HEK293 (cell line): ENCODE data around the gene CLCNKA.

Experiments used
- EGR2 ChIP-seq: fragments of 450-650 bp; formaldehyde crosslinking; IDR thresholded peaks from 2 replicates; pipeline ENCODE4 v1.5.1; 2016; ENCODE audit warnings: low read depth, missing biosample characterization, missing genetic modification characterization
- GLIS1 ChIP-seq: fragments of 450-650 bp; formaldehyde crosslinking; IDR thresholded peaks from 2 replicates; pipeline ENCODE4 v1.5.1; 2016; ENCODE audit warnings: missing biosample characterization, missing genetic modification characterization
- HOXD13 ChIP-seq: sonication (generic); formaldehyde crosslinking; IDR thresholded peaks from 2 replicates; pipeline ENCODE4 v1.8.0; 2022; ENCODE audit warnings: missing genetic modification reagents, borderline replicate concordance
- KLF1 ChIP-seq: fragments of 450-650 bp; formaldehyde crosslinking; IDR thresholded peaks from 2 replicates; pipeline ENCODE4 v1.5.1; 2016; ENCODE audit warnings: missing biosample characterization, missing genetic modification characterization
- OVOL3 ChIP-seq: fragments of 450-650 bp; formaldehyde crosslinking; IDR thresholded peaks from 2 replicates; pipeline ENCODE4 v1.5.1; 2016; ENCODE audit warnings: missing biosample characterization, missing genetic modification characterization
- SCRT2 ChIP-seq: fragments of 450-650 bp; formaldehyde crosslinking; IDR thresholded peaks from 2 replicates; pipeline ENCODE4 v1.5.1; 2016; ENCODE audit warnings: missing biosample characterization, missing genetic modification characterization
- SP3 ChIP-seq: fragments of 450-650 bp; formaldehyde crosslinking; IDR thresholded peaks from 2 replicates; pipeline ENCODE4 v1.5.1; 2016; ENCODE audit warnings: missing biosample characterization, missing genetic modification characterization
- ZBTB20 ChIP-seq: fragments of 450-650 bp; formaldehyde crosslinking; IDR thresholded peaks from 2 replicates; pipeline ENCODE4 v1.5.1; 2016; ENCODE audit warnings: missing biosample characterization, missing genetic modification characterization
- ZBTB21 ChIP-seq: fragments of 450-650 bp; formaldehyde crosslinking; IDR thresholded peaks from 2 replicates; pipeline ENCODE4 v1.5.1; 2017; ENCODE audit warnings: missing biosample characterization, missing genetic modification characterization
- ZBTB48 ChIP-seq: fragments of 450-650 bp; formaldehyde crosslinking; IDR thresholded peaks from 2 replicates; pipeline ENCODE4 v1.5.1; 2016; ENCODE audit warnings: missing biosample characterization, missing genetic modification characterization
- ZBTB8A ChIP-seq: fragments of 450-650 bp; formaldehyde crosslinking; IDR thresholded peaks from 2 replicates; pipeline ENCODE4 v1.5.1; 2016; ENCODE audit warnings: missing biosample characterization, missing genetic modification characterization
- ZFP69B ChIP-seq: fragments of 450-650 bp; formaldehyde crosslinking; IDR thresholded peaks from 2 replicates; pipeline ENCODE4 v1.5.1; 2016; ENCODE audit warnings: missing biosample characterization, missing genetic modification characterization
- ZNF157 ChIP-seq: fragments of 450-650 bp; formaldehyde crosslinking; IDR thresholded peaks from 2 replicates; pipeline ENCODE4 v1.5.1; 2016; ENCODE audit warnings: missing biosample characterization, missing genetic modification characterization
- ZNF202 ChIP-seq: fragments of 450-650 bp; formaldehyde crosslinking; IDR thresholded peaks from 2 replicates; pipeline ENCODE4 v1.5.1; 2016; ENCODE audit warnings: missing biosample characterization, missing genetic modification characterization, borderline replicate concordance
- ZNF211 ChIP-seq: fragments of 450-650 bp; formaldehyde crosslinking; IDR thresholded peaks from 2 replicates; pipeline ENCODE4 v1.5.1; 2016; ENCODE audit warnings: low read depth, missing biosample characterization, missing genetic modification characterization
- ZNF23 ChIP-seq: fragments of 450-650 bp; formaldehyde crosslinking; IDR thresholded peaks from 2 replicates; pipeline ENCODE4 v1.5.1; 2016; ENCODE audit warnings: missing biosample characterization, missing genetic modification characterization, borderline replicate concordance
- ZNF354C ChIP-seq: fragments of 450-650 bp; formaldehyde crosslinking; IDR thresholded peaks from 2 replicates; pipeline ENCODE4 v1.5.1; 2016; ENCODE audit warnings: missing biosample characterization, missing genetic modification characterization, low read depth, borderline replicate concordance
- ZNF366 ChIP-seq: fragments of 450-650 bp; formaldehyde crosslinking; conservative IDR thresholded peaks from 2 replicates; pipeline ENCODE4 v1.5.1; 2016; ENCODE audit warnings: missing biosample characterization, missing genetic modification characterization
- ZNF391 ChIP-seq: fragments of 450-650 bp; formaldehyde crosslinking; IDR thresholded peaks from 2 replicates; pipeline ENCODE4 v1.5.1; 2016; ENCODE audit warnings: low read depth, missing biosample characterization, missing genetic modification characterization, borderline replicate concordance
- ZNF426 ChIP-seq: fragments of 450-650 bp; formaldehyde crosslinking; IDR thresholded peaks from 2 replicates; pipeline ENCODE4 v1.5.1; 2017; ENCODE audit warnings: missing biosample characterization, missing genetic modification characterization, mild to moderate bottlenecking, inconsistent platforms, moderate library complexity
- ZNF514 ChIP-seq: fragments of 450-650 bp; formaldehyde crosslinking; IDR thresholded peaks from 2 replicates; pipeline ENCODE4 v1.5.1; 2016; ENCODE audit warnings: missing biosample characterization, missing genetic modification characterization
- ZNF530 ChIP-seq: fragments of 450-650 bp; formaldehyde crosslinking; IDR thresholded peaks from 2 replicates; pipeline ENCODE4 v1.5.1; 2016; ENCODE audit warnings: low read depth, missing biosample characterization, missing genetic modification characterization
- ZNF544 ChIP-seq: fragments of 450-650 bp; formaldehyde crosslinking; IDR thresholded peaks from 2 replicates; pipeline ENCODE4 v1.5.0; 2017; ENCODE audit warnings: missing biosample characterization, missing genetic modification characterization
- ZNF555 ChIP-seq: fragments of 450-650 bp; formaldehyde crosslinking; conservative IDR thresholded peaks from 2 replicates; pipeline ENCODE4 v1.5.1; 2017; ENCODE audit warnings: missing biosample characterization, mild to moderate bottlenecking, missing genetic modification characterization, inconsistent platforms
- ZNF571 ChIP-seq: fragments of 450-650 bp; formaldehyde crosslinking; IDR thresholded peaks from 2 replicates; pipeline ENCODE4 v1.5.0; 2017; ENCODE audit warnings: missing biosample characterization, missing genetic modification characterization
- ZNF776 ChIP-seq: fragments of 450-650 bp; formaldehyde crosslinking; IDR thresholded peaks from 2 replicates; pipeline ENCODE4 v1.5.0; 2017; ENCODE audit warnings: missing biosample characterization, missing genetic modification characterization, borderline replicate concordance
- ZNF792 ChIP-seq: fragments of 450-650 bp; formaldehyde crosslinking; IDR thresholded peaks from 2 replicates; pipeline ENCODE4 v1.5.1; 2016; ENCODE audit warnings: missing biosample characterization, missing genetic modification characterization
- ZNF837 ChIP-seq: fragments of 450-650 bp; formaldehyde crosslinking; IDR thresholded peaks from 2 replicates; pipeline ENCODE4 v1.5.1; 2016; ENCODE audit warnings: missing biosample characterization, missing genetic modification characterization
- ZSCAN16 ChIP-seq: fragments of 450-650 bp; formaldehyde crosslinking; IDR thresholded peaks from 2 replicates; pipeline ENCODE4 v1.5.1; 2016; ENCODE audit warnings: missing biosample characterization, missing genetic modification characterization
- TF ChIP-seq, protein P1 (sequence below): fragments of 450-650 bp; formaldehyde crosslinking; IDR thresholded peaks from 2 replicates; pipeline ENCODE4 v1.5.1; 2016; ENCODE audit warnings: missing biosample characterization, missing genetic modification characterization
- TF ChIP-seq, protein P2 (sequence below): fragments of 450-650 bp; formaldehyde crosslinking; IDR thresholded peaks from 2 replicates; pipeline ENCODE4 v1.5.1; 2016; ENCODE audit warnings: missing biosample characterization, missing genetic modification characterization
- TF ChIP-seq, protein P3 (sequence below): fragments of 450-650 bp; IDR thresholded peaks from 2 replicates; pipeline ENCODE4 v1.5.1; 2018; ENCODE audit warnings: missing biosample characterization, mild to moderate bottlenecking, missing genetic modification characterization

Gene CLCNKA

DNA sequence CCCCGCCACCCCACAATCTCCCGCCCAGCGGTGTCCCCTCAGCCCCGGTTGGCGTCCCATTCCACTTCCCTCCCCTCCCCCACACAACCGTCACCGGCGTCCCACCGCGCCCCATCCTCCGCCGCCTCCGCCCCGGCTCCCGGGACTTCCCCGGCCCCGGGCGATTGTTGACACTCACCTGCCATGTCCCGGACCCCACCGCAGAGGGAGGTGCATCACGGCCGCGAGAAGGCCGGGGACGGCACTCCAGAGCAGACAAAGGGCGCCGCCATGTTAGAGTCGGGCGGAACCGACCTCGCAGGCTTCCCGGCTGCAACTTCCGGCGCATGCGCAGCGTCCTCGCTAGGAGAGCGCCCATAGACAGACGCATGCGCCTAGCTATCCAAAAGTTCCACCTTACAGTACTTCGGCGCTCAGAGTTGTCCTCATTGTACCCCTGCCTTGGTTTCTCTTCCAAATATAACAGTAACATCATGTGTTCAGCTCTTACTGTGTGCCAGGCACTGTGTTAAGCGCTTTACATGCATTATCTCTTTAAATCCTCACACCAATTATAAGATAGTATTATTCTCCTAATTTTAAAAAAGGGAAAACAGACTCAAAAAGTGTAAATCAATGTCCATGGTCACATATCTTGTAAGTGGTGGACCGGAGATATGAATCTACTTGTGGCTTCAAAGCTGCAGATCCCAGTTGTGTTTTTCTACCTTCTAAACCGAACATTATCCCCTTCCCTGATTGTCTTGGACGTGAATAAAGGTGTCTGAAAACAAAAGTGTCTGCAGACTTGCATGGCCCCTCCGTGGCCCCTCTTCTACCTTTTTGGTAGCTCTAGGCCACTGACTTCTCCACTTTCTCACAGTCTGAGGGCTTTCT is 45.8 kb upstream of the CLCNKA start, which contains the start of gene ZBTB17 (continued):
- TF ChIP-seq ZNF157 (tag by site-specific recombination): no peak
- no peak for TF ChIP-seq SCRT2 (tag by site-specific recombination)
- TF ChIP-seq, protein P1, sequence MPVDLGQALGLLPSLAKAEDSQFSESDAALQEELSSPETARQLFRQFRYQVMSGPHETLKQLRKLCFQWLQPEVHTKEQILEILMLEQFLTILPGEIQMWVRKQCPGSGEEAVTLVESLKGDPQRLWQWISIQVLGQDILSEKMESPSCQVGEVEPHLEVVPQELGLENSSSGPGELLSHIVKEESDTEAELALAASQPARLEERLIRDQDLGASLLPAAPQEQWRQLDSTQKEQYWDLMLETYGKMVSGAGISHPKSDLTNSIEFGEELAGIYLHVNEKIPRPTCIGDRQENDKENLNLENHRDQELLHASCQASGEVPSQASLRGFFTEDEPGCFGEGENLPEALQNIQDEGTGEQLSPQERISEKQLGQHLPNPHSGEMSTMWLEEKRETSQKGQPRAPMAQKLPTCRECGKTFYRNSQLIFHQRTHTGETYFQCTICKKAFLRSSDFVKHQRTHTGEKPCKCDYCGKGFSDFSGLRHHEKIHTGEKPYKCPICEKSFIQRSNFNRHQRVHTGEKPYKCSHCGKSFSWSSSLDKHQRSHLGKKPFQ (tag by site-specific recombination): no peak
- TF ChIP-seq ZNF776: no peak
- no peak for TF ChIP-seq ZNF202 (tag by site-specific recombination)
- TF ChIP-seq KLF1 (tag by site-specific recombination): 0 out of 2 replicates have a peak, but pooled peaks have one; percentile 56
- TF ChIP-seq ZNF211 (tag by site-specific recombination): no peak
- peak; percentile 81; the same call in 1 of the 2 replicates for TF ChIP-seq ZNF391
- TF ChIP-seq, protein P2, sequence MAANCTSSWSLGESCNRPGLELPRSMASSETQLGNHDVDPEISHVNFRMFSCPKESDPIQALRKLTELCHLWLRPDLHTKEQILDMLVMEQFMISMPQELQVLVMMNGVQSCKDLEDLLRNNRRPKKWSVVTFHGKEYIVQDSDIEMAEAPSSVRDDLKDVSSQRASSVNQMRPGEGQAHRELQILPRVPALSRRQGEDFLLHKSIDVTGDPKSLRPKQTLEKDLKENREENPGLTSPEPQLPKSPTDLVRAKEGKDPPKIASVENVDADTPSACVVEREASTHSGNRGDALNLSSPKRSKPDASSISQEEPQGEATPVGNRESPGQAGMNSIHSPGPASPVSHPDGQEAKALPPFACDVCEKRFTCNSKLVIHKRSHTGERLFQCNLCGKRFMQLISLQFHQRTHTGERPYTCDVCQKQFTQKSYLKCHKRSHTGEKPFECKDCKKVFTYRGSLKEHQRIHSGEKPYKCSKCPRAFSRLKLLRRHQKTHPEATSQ (tag by site-specific recombination): no peak
- TF ChIP-seq ZBTB48 (tag by site-specific recombination): no peak
- TF ChIP-seq ZNF23 (tag by site-specific recombination): no peak
- no peak for TF ChIP-seq ZNF514
- no peak for TF ChIP-seq ZNF426
- no peak for TF ChIP-seq ZBTB21 (tag by site-specific recombination)
- TF ChIP-seq EGR2 (tag by site-specific recombination): peak; percentile 86
- no peak for TF ChIP-seq ZNF555 (tag by site-specific recombination)
- TF ChIP-seq OVOL3 (tag by site-specific recombination): peak; percentile 67; the same call in 1 of the 2 replicates
- 0 out of 2 replicates have a peak, but pooled peaks have one; percentile 61 for TF ChIP-seq ZFP69B (tag by site-specific recombination)
- TF ChIP-seq, protein P3, sequence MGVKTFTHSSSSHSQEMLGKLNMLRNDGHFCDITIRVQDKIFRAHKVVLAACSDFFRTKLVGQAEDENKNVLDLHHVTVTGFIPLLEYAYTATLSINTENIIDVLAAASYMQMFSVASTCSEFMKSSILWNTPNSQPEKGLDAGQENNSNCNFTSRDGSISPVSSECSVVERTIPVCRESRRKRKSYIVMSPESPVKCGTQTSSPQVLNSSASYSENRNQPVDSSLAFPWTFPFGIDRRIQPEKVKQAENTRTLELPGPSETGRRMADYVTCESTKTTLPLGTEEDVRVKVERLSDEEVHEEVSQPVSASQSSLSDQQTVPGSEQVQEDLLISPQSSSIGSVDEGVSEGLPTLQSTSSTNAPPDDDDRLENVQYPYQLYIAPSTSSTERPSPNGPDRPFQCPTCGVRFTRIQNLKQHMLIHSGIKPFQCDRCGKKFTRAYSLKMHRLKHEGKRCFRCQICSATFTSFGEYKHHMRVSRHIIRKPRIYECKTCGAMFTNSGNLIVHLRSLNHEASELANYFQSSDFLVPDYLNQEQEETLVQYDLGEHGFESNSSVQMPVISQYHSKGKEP: peak; percentile 95
- TF ChIP-seq ZNF530 (tag by site-specific recombination): no peak
- no peak for TF ChIP-seq ZNF366
- TF ChIP-seq ZNF544 (tag by site-specific recombination): no peak
- TF ChIP-seq ZNF571 (tag by site-specific recombination): no peak
- TF ChIP-seq HOXD13: no peak
- peak; percentile 90 for TF ChIP-seq ZBTB8A
- TF ChIP-seq ZSCAN16: no peak
- TF ChIP-seq GLIS1 (tag by site-specific recombination): peak; percentile 48; the same call in 1 of the 2 replicates
- TF ChIP-seq SP3 (tag by site-specific recombination): peak; percentile 92
- TF ChIP-seq ZNF792 (tag by site-specific recombination): no peak
- TF ChIP-seq ZBTB20: no peak; the same call in 1 of the 2 replicates
- no peak for TF ChIP-seq ZNF837
- no peak for TF ChIP-seq ZNF354C (tag by site-specific recombination)
